Measurements from ENCODE around the gene MCEE.
"Not testable (repeated sequence)": the region's sequence is repeated elsewhere in the genome, so short reads cannot be mapped to it uniquely, and the experiment has no call there.

Gene MCEE

DNA sequence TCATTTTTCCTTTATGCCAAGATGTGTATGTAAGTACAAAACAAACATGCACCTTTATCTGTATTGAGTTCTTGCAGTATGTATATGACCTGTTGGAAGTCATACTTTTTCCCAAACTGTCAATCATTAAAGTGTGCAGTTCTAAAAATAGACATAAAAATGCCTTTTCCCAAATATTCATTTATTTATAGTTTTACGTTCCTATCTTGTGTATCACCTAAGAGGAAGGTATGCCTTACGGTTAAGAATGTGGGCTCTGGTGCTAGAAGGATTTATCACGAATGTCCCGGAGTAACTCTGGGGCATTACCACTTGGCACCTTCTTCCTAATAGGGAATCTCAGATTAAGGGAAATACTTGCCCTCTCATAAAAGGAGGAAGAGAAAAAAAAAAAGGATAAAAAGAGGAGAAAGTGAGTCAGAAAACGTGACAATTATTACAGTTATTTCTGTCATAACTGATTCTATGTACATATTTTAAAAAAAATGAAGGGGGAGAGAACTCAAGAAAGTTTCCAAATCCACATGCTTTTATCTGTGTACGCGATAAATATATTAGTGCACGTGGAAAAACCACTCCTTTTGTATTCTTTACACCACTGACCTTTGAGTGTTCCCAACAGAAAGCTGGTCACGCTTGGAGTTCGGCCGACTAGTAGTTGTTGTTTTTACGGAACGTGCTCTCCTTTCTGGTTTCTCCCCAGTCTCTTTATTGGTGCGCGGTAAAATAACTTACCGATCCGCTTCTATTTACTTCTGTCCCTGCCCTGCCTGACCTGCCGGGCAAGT is 721 bp downstream of the MCEE start:
- H3K36me3 ChIP-seq (ENCODE audit: control insufficient read depth in 2 of 2, insufficient read depth in 2 of 2, low read length in 2 of 2), result peaks cover 6 to 8% of the 10 kb centered on the region in 2 donors
- H3K4me3 ChIP-seq (ENCODE audit: low read length in 2 of 2), result peak overlapping the region; percentile 97 to 100
- H3K27ac ChIP-seq (ENCODE audit: low read length), result peak overlapping the region; percentile 93
- peaks cover 15% of the 10 kb centered on the region for H3K4me1 ChIP-seq (ENCODE audit: control insufficient read depth, insufficient read depth, low read length)
- peak overlapping the region; percentile 90 to 92 for H3K9ac ChIP-seq (ENCODE audit: low read length in 2 of 2)
- no peaks in the 10 kb centered on the region for H3K9me3 ChIP-seq (ENCODE audit: control insufficient read depth in 2 of 2, low read length in 2 of 2)
- H3K27me3 ChIP-seq (ENCODE audit: control insufficient read depth in 1 of 2, insufficient read depth in 2 of 2, low read length in 2 of 2), result no peaks in the 10 kb centered on the region

DNA sequence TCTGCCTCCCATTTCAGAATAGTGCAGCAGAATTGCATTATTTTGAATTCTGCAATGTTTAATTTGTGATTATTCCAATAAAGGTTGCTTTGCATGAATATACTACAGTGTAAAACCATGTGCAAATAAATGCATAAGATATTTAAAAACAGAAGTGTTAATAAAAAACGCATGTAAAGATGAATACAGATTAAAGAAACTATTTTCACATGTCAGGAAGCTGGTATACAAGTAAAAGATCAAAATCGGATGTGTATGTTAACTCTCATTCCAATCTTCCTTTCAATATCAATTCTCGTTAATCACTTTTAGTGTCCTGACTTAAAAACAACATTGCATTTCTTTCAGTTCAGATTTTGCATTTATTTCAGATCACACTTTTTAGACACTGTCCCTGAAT is 3.1 kb downstream of the MCEE start:
- H3K4me3 ChIP-seq (ENCODE audit: low read length in 2 of 2), result no peak overlapping the region
- H3K27me3 ChIP-seq (ENCODE audit: control insufficient read depth in 1 of 2, insufficient read depth in 2 of 2, low read length in 2 of 2), result no peaks in the 10 kb centered on the region
- H3K36me3 ChIP-seq (ENCODE audit: control insufficient read depth in 2 of 2, insufficient read depth in 2 of 2, low read length in 2 of 2), result peaks cover 0 to 3% of the 10 kb centered on the region in 2 donors
- H3K27ac ChIP-seq (ENCODE audit: low read length), result no peak overlapping the region
- H3K9ac ChIP-seq (ENCODE audit: low read length in 2 of 2), result no peak overlapping the region
- peaks cover 12% of the 10 kb centered on the region for H3K4me1 ChIP-seq (ENCODE audit: control insufficient read depth, insufficient read depth, low read length)
- no peaks in the 10 kb centered on the region for H3K9me3 ChIP-seq (ENCODE audit: control insufficient read depth in 2 of 2, low read length in 2 of 2)

DNA sequence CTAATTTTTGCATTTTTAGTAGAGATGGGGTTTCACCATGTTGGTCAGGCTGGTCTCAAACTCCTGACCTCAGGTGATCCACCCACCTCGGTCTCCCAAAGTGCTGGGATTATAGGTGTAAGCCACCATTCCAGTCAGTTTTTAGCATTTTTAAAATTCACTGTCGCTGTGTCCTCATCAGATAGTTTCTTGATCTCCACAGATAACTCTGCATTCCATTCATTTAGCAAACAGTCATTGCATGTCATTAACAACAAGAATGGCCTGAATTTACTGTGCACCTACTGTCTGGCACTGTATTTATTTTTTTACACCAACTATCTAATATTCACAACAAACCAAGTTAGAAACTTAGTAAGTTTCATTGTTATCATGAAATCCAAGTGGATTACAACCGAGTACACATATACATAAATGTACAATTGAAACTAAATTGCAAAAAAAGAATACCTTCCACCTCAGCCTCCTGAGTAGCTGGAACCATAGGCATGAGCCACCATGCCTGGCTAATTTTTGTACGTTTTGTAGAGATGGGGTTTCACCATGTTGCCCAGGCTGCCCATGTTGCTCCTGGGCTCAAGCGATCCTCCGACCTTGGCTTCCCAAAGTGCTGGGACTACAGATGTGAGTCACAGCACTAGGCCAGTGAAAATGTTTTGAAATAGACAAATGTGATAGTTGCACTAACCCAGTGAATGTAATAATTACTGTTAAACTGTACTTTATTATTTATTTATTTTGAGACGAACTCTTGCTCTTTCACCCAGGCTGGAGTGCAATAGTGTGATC is 4.3 kb downstream of the MCEE start:
- H3K4me3 ChIP-seq (ENCODE audit: low read length in 2 of 2), result no peak overlapping the region
- no peaks in the 10 kb centered on the region for H3K9me3 ChIP-seq (ENCODE audit: control insufficient read depth in 2 of 2, low read length in 2 of 2)
- H3K27me3 ChIP-seq (ENCODE audit: control insufficient read depth in 1 of 2, insufficient read depth in 2 of 2, low read length in 2 of 2), result no peaks in the 10 kb centered on the region
- peaks cover 2% of the 10 kb centered on the region for H3K4me1 ChIP-seq (ENCODE audit: control insufficient read depth, insufficient read depth, low read length)
- H3K36me3 ChIP-seq (ENCODE audit: control insufficient read depth in 2 of 2, insufficient read depth in 2 of 2, low read length in 2 of 2), result peaks cover 0 to 9% of the 10 kb centered on the region in 2 donors
- H3K27ac ChIP-seq (ENCODE audit: low read length), result no peak overlapping the region
- H3K9ac ChIP-seq (ENCODE audit: low read length in 2 of 2), result no peak overlapping the region

DNA sequence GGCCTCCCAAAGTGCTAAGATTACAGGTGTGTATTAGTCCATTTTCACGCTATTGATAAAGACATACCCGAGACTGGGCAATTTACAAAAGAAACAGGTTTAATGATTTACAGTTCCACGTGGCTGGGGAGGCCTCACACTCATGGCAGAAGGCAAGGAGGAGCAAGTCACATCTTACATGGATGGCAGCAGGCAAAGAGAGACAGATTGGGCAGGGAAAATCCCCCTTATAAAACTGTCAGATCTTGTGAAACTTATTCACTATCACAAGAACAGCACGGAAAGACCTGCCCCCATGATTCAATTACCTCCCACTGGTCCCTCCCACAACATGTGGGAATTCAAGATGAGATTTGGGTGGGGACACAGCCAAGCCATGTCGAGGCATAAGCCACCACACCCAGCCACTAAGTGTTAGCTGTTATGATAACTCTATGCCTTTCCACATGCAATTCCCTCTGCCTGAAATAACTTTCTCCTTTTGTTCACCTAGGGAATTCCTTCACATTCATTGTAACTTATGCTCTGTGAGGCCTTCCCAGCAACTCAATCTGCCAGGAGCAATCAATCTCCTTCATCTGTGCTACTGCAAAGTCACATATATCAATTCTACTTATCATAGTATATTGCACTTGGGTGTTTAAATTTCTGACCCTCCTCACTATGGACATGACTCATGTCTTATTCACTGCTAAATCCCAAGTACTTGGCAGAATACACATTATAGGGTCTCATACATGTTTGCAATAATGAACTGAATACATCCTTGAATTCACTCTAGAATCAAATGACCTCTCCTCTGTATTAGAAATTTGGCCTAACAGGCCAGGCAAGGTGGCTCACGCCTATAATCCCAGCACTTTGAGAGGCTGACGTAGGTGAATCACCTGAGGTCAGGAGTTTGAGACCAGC is 7.4 kb downstream of the MCEE start:
- H3K9me3 ChIP-seq (ENCODE audit: control insufficient read depth in 2 of 2, low read length in 2 of 2), result no peaks in the 10 kb centered on the region
- peaks cover 2% of the 10 kb centered on the region for H3K4me1 ChIP-seq (ENCODE audit: control insufficient read depth, insufficient read depth, low read length)
- no peak overlapping the region for H3K4me3 ChIP-seq (ENCODE audit: low read length in 2 of 2)
- H3K9ac ChIP-seq (ENCODE audit: low read length in 2 of 2), result no peak overlapping the region
- peaks cover 5 to 26% of the 10 kb centered on the region in 2 donors for H3K36me3 ChIP-seq (ENCODE audit: control insufficient read depth in 2 of 2, insufficient read depth in 2 of 2, low read length in 2 of 2)
- H3K27ac ChIP-seq (ENCODE audit: low read length), result no peak overlapping the region
- H3K27me3 ChIP-seq (ENCODE audit: control insufficient read depth in 1 of 2, insufficient read depth in 2 of 2, low read length in 2 of 2), result no peaks in the 10 kb centered on the region

- Histone ChIP-seq H3K9me3 (ENCODE audit: control insufficient read depth in 2 of 2, low read length in 2 of 2) (no peaks in the 10 kb centered on the region), H3K27me3 (ENCODE audit: control insufficient read depth in 1 of 2, insufficient read depth in 2 of 2, low read length in 2 of 2) (no peaks in the 10 kb centered on the region), H3K27ac (ENCODE audit: low read length) (no peak overlapping the region), H3K4me3 (ENCODE audit: low read length in 2 of 2) (no peak overlapping the region), H3K9ac (ENCODE audit: low read length in 2 of 2) (no peak overlapping the region), H3K36me3 (ENCODE audit: control insufficient read depth in 2 of 2, insufficient read depth in 2 of 2, low read length in 2 of 2) (peaks cover 5 to 26% of the 10 kb centered on the region in 2 donors), H3K4me1 (ENCODE audit: control insufficient read depth, insufficient read depth, low read length) (peaks cover 2% of the 10 kb centered on the region)
Measured at GRCh38 chr2:71121479-71121878, 8.6 kb downstream of the MCEE start.

DNA sequence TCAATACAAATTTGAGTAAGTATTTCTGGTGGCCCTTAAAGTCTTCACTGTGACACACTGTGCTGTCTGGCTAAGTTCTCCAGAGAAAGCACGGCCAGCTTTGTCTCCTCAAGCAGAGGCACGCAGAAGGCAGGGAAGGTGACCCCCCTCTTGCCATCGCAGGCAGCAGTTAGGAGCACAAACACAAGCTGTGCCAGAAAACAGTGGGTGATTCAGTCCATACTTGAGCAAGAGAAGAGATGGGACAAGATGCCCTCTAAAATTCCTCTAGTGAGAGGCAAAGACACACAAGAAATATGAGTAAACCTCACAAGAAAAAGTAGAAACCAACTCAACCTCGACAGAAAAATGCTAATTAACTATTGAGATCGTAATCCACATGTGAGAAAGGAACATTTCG is 9.8 kb downstream of the MCEE start:
- Histone ChIP-seq H3K4me1 (ENCODE audit: control insufficient read depth, insufficient read depth, low read length) (no peaks in the 10 kb centered on the region), H3K9ac (ENCODE audit: low read length in 2 of 2) (no peak overlapping the region), H3K9me3 (ENCODE audit: control insufficient read depth in 2 of 2, low read length in 2 of 2) (no peaks in the 10 kb centered on the region), H3K27ac (ENCODE audit: low read length) (no peak overlapping the region), H3K36me3 (ENCODE audit: control insufficient read depth in 2 of 2, insufficient read depth in 2 of 2, low read length in 2 of 2) (peaks cover 5 to 26% of the 10 kb centered on the region in 2 donors), H3K4me3 (ENCODE audit: low read length in 2 of 2) (no peak overlapping the region), H3K27me3 (ENCODE audit: control insufficient read depth in 1 of 2, insufficient read depth in 2 of 2, low read length in 2 of 2) (no peaks in the 10 kb centered on the region)

DNA sequence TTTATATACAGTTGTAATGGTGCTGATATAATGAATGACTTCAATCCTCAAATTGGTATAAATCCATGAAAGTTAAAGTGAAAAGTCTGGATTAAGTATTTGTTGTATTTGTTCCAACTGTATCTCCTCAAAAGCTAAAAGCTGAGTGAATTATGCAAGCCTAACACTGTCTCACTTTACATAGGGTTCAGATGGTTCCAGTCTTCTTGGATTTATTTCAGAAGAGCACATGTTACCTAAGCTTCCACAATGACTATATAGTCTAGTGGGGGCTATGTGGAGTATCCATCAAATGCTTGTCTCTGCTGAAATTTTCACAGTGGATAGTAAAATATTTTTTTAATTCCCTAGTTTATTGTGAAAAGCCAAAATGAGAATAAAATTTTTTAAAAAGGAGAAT is 13.0 kb downstream of the MCEE start:
- Histone ChIP-seq H3K4me3 (ENCODE audit: low read length in 2 of 2) (no peak overlapping the region), H3K9ac (ENCODE audit: low read length in 2 of 2) (no peak overlapping the region), H3K36me3 (ENCODE audit: control insufficient read depth in 2 of 2, insufficient read depth in 2 of 2, low read length in 2 of 2) (peaks cover 8 to 29% of the 10 kb centered on the region in 2 donors), H3K27me3 (ENCODE audit: control insufficient read depth in 1 of 2, insufficient read depth in 2 of 2, low read length in 2 of 2) (no peaks in the 10 kb centered on the region), H3K9me3 (ENCODE audit: control insufficient read depth in 2 of 2, low read length in 2 of 2) (no peaks in the 10 kb centered on the region), H3K27ac (ENCODE audit: low read length) (no peak overlapping the region), H3K4me1 (ENCODE audit: control insufficient read depth, insufficient read depth, low read length) (no peaks in the 10 kb centered on the region)

- Histone ChIP-seq H3K27ac (ENCODE audit: low read length) (no peak overlapping the region), H3K4me3 (ENCODE audit: low read length in 2 of 2) (no peak overlapping the region), H3K9ac (ENCODE audit: low read length in 2 of 2) (no peak overlapping the region), H3K4me1 (ENCODE audit: control insufficient read depth, insufficient read depth, low read length) (no peaks in the 10 kb centered on the region), H3K36me3 (ENCODE audit: control insufficient read depth in 2 of 2, insufficient read depth in 2 of 2, low read length in 2 of 2) (peaks cover 11 to 12% of the 10 kb centered on the region in 2 donors), H3K9me3 (ENCODE audit: control insufficient read depth in 2 of 2, low read length in 2 of 2) (no peaks in the 10 kb centered on the region), H3K27me3 (ENCODE audit: control insufficient read depth in 1 of 2, insufficient read depth in 2 of 2, low read length in 2 of 2) (no peaks in the 10 kb centered on the region)
Measured at GRCh38 chr2:71113843-71114242, 16.2 kb downstream of the MCEE start.

GRCh38 chr2:71108091-71108490 is 21.9 kb downstream of the MCEE start:
- Histone ChIP-seq H3K27ac (ENCODE audit: low read length) (no peak overlapping the region), H3K27me3 (ENCODE audit: control insufficient read depth in 1 of 2, insufficient read depth in 2 of 2, low read length in 2 of 2) (no peaks in the 10 kb centered on the region), H3K36me3 (ENCODE audit: control insufficient read depth in 2 of 2, insufficient read depth in 2 of 2, low read length in 2 of 2) (peaks cover 0 to 10% of the 10 kb centered on the region in 2 donors), H3K9ac (ENCODE audit: low read length in 2 of 2) (no peak overlapping the region), H3K4me1 (ENCODE audit: control insufficient read depth, insufficient read depth, low read length) (no peaks in the 10 kb centered on the region), H3K9me3 (ENCODE audit: control insufficient read depth in 2 of 2, low read length in 2 of 2) (no peaks in the 10 kb centered on the region), H3K4me3 (ENCODE audit: low read length in 2 of 2) (no peak overlapping the region)

DNA sequence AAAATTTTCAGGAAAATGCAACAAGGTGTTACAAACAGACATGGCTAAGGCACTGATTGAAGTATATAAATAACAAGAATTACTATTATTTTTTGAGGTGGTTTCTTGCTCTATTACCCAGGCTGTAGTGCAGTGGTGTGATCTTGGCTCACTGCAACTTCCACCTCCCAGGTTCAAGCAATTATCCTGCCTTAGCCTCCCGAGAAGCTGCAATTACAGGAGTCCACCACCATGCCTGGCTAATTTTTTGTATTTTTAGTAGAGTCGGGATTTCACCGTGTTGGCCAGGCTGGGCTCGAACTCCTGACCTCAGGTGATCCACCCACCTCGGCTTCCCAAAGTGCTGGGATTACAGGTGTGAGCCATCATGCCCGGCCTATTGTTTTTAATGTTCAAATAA is 23.6 kb downstream of the MCEE start:
- not testable (repeated sequence) for H3K4me1 ChIP-seq (ENCODE audit: control insufficient read depth, insufficient read depth, low read length); H3K27ac ChIP-seq (ENCODE audit: low read length); H3K4me3 ChIP-seq (ENCODE audit: low read length in 2 of 2); H3K9me3 ChIP-seq (ENCODE audit: control insufficient read depth in 2 of 2, low read length in 2 of 2); H3K36me3 ChIP-seq (ENCODE audit: control insufficient read depth in 2 of 2, insufficient read depth in 2 of 2, low read length in 2 of 2); H3K9ac ChIP-seq (ENCODE audit: low read length in 2 of 2); H3K27me3 ChIP-seq (ENCODE audit: control insufficient read depth in 1 of 2, insufficient read depth in 2 of 2, low read length in 2 of 2)
